Measurements from ENCODE around the gene NPRL2.

NPRL2 gene

GRCh38 chr3:50355829-50356552 is 5.4 kb upstream of the NPRL2 start:
- Histone ChIP-seq H2BK12ac (ENCODE audit: low read length in 2 of 2) (no peak overlapping the region), H3K9me3 (ENCODE audit: control insufficient read depth, low read length) (no peaks in the 10 kb centered on the region), H3K27me3 (ENCODE audit: control insufficient read depth in 1 of 2, insufficient read depth in 1 of 2, low read length in 2 of 2) (no peaks in the 10 kb centered on the region), H4K91ac (ENCODE audit: low read length) (no peak overlapping the region), H3K9ac (ENCODE audit: low read length) (peak overlapping the region; percentile 96), H3K23ac (ENCODE audit: low read length in 2 of 2) (no peak overlapping the region), H3K36me3 (ENCODE audit: control insufficient read depth in 1 of 2, insufficient read depth in 2 of 2, low read depth in 1 of 2, low read length in 2 of 2) (peaks cover 56 to 60% of the 10 kb centered on the region in 2 experiments), H3K4ac (ENCODE audit: low read depth in 1 of 2, low read length in 2 of 2) (no peak overlapping the region), H3K79me1 (replicated peaks; ENCODE audit: low read length, poor library complexity, severe bottlenecking) (peaks cover 26% of the 10 kb centered on the region), H2BK120ac (ENCODE audit: low read depth, low read length) (no peak overlapping the region), H2AFZ (ENCODE audit: low read depth, low read length) (no peak overlapping the region), H3K27ac (ENCODE audit: low read length, poor library complexity, severe bottlenecking) (no peak overlapping the region), H3K18ac (ENCODE audit: low read depth in 1 of 2, low read length in 2 of 2) (no peak overlapping the region), H3K14ac (ENCODE audit: low read length in 2 of 2) (no peak overlapping the region), H2AK5ac (ENCODE audit: low read length, severe bottlenecking) (no peak overlapping the region), H3K4me2 (ENCODE audit: low read length, poor library complexity, severe bottlenecking) (peak overlapping the region; percentile 93), H2BK5ac (ENCODE audit: low read depth, low read length, poor library complexity, severe bottlenecking) (no peak overlapping the region), H2BK15ac (ENCODE audit: low read depth, poor library complexity, severe bottlenecking) (no peak overlapping the region), H4K8ac (ENCODE audit: low read length) (no peak overlapping the region), H3K4me1 (ENCODE audit: control insufficient read depth, insufficient read depth, low read depth, low read length) (peaks cover 54% of the 10 kb centered on the region), H3K4me3 (ENCODE audit: insufficient read depth in 1 of 2, low read depth in 1 of 2, low read length in 2 of 2) (peak overlapping the region in 1 of 2 experiments; percentile 95)
- 81% methylated on average over 5 of the region's 5 CpGs for WGBS
- DNase-seq: no peak

GRCh38 chr3:50354850-50355249 is 4.3 kb upstream of the NPRL2 start:
- H3K23ac ChIP-seq (ENCODE audit: low read length in 2 of 2): no peak overlapping the region
- H2BK120ac ChIP-seq (ENCODE audit: low read depth, low read length): no peak overlapping the region
- H3K9ac ChIP-seq (ENCODE audit: low read length): no peak overlapping the region
- no peak overlapping the region for H2BK15ac ChIP-seq (ENCODE audit: low read depth, poor library complexity, severe bottlenecking)
- no peak overlapping the region for H2BK12ac ChIP-seq (ENCODE audit: low read length in 2 of 2)
- no peak overlapping the region for H4K8ac ChIP-seq (ENCODE audit: low read length)
- H2AK5ac ChIP-seq (ENCODE audit: low read length, severe bottlenecking): no peak overlapping the region
- no peak overlapping the region for H3K27ac ChIP-seq (ENCODE audit: low read length, poor library complexity, severe bottlenecking)
- H3K27me3 ChIP-seq (ENCODE audit: control insufficient read depth in 1 of 2, insufficient read depth in 1 of 2, low read length in 2 of 2): no peaks in the 10 kb centered on the region
- DNase-seq: no peak
- no peak overlapping the region for H2AFZ ChIP-seq (ENCODE audit: low read depth, low read length)
- H3K9me3 ChIP-seq (ENCODE audit: control insufficient read depth, low read length): no peaks in the 10 kb centered on the region
- H3K4me2 ChIP-seq (ENCODE audit: low read length, poor library complexity, severe bottlenecking): no peak overlapping the region
- no peak overlapping the region for H3K4me3 ChIP-seq (ENCODE audit: insufficient read depth in 1 of 2, low read depth in 1 of 2, low read length in 2 of 2)
- no peak overlapping the region for H2BK5ac ChIP-seq (ENCODE audit: low read depth, low read length, poor library complexity, severe bottlenecking)
- H3K14ac ChIP-seq (ENCODE audit: low read length in 2 of 2): no peak overlapping the region
- no peak overlapping the region for H4K91ac ChIP-seq (ENCODE audit: low read length)
- no peak overlapping the region for H3K4ac ChIP-seq (ENCODE audit: low read depth in 1 of 2, low read length in 2 of 2)
- peaks cover 56 to 60% of the 10 kb centered on the region in 2 experiments for H3K36me3 ChIP-seq (ENCODE audit: control insufficient read depth in 1 of 2, insufficient read depth in 2 of 2, low read depth in 1 of 2, low read length in 2 of 2)
- H3K18ac ChIP-seq (ENCODE audit: low read depth in 1 of 2, low read length in 2 of 2): no peak overlapping the region
- peaks cover 28% of the 10 kb centered on the region for H3K79me1 ChIP-seq (replicated peaks; ENCODE audit: low read length, poor library complexity, severe bottlenecking)
- peaks cover 61% of the 10 kb centered on the region for H3K4me1 ChIP-seq (ENCODE audit: control insufficient read depth, insufficient read depth, low read depth, low read length)
- WGBS: 98% methylated on average over 7 of the region's 7 CpGs

DNA sequence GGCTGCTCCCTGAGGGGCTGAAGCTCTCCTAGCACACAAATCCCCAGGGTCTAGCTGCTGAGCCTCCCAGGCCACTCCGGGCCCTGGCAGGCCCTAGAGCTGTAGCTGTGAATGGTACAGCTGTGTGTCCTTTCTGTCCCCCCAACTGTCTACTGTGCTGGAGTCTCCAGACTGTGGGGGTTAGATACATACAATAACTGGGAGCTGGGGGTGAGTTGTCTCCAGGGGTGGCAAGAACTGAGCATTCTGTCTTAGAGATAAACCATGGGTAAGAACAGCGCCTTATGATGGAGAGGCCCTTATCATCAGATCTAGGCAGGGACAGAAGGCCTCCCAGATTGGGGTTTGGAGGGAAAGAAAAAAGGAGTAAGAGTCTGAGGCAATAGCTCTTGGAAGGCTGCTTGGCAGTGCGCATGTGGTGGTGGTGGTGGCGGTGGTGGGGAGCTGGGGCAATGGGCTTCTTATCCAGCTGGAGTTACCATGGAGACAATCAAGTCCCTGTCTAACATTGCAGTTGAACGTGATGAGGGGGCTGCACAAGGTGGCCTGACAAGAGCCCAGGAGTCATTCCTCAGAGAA is 3.7 kb upstream of the NPRL2 start:
- H3K27ac ChIP-seq (ENCODE audit: low read length, poor library complexity, severe bottlenecking): no peak overlapping the region
- DNase-seq: no peak
- H2AK5ac ChIP-seq (ENCODE audit: low read length, severe bottlenecking): no peak overlapping the region
- H3K4ac ChIP-seq (ENCODE audit: low read depth in 1 of 2, low read length in 2 of 2): no peak overlapping the region
- H4K91ac ChIP-seq (ENCODE audit: low read length): no peak overlapping the region
- over 99% methylated on average over 5 of the region's 5 CpGs for WGBS
- H2AFZ ChIP-seq (ENCODE audit: low read depth, low read length): no peak overlapping the region
- peaks cover 64% of the 10 kb centered on the region for H3K4me1 ChIP-seq (ENCODE audit: control insufficient read depth, insufficient read depth, low read depth, low read length)
- peaks cover 34% of the 10 kb centered on the region for H3K79me1 ChIP-seq (replicated peaks; ENCODE audit: low read length, poor library complexity, severe bottlenecking)
- no peak overlapping the region for H3K18ac ChIP-seq (ENCODE audit: low read depth in 1 of 2, low read length in 2 of 2)
- H2BK120ac ChIP-seq (ENCODE audit: low read depth, low read length): no peak overlapping the region
- no peak overlapping the region for H3K9ac ChIP-seq (ENCODE audit: low read length)
- H3K36me3 ChIP-seq (ENCODE audit: control insufficient read depth in 1 of 2, insufficient read depth in 2 of 2, low read depth in 1 of 2, low read length in 2 of 2): peaks cover 57 to 60% of the 10 kb centered on the region in 2 experiments
- H3K4me3 ChIP-seq (ENCODE audit: insufficient read depth in 1 of 2, low read depth in 1 of 2, low read length in 2 of 2): no peak overlapping the region
- H3K4me2 ChIP-seq (ENCODE audit: low read length, poor library complexity, severe bottlenecking): no peak overlapping the region
- H4K8ac ChIP-seq (ENCODE audit: low read length): no peak overlapping the region
- H3K9me3 ChIP-seq (ENCODE audit: control insufficient read depth, low read length): no peaks in the 10 kb centered on the region
- H3K27me3 ChIP-seq (ENCODE audit: control insufficient read depth in 1 of 2, insufficient read depth in 1 of 2, low read length in 2 of 2): no peaks in the 10 kb centered on the region
- no peak overlapping the region for H3K14ac ChIP-seq (ENCODE audit: low read length in 2 of 2)
- no peak overlapping the region for H2BK15ac ChIP-seq (ENCODE audit: low read depth, poor library complexity, severe bottlenecking)
- H2BK12ac ChIP-seq (ENCODE audit: low read length in 2 of 2): no peak overlapping the region
- H2BK5ac ChIP-seq (ENCODE audit: low read depth, low read length, poor library complexity, severe bottlenecking): no peak overlapping the region
- no peak overlapping the region for H3K23ac ChIP-seq (ENCODE audit: low read length in 2 of 2)

- 98% methylated on average over 12 of the region's 12 CpGs for WGBS
- no peak overlapping the region for H2AFZ ChIP-seq (ENCODE audit: low read depth, low read length)
- H2AK5ac ChIP-seq (ENCODE audit: low read length, severe bottlenecking): no peak overlapping the region
- no peak overlapping the region for H3K23ac ChIP-seq (ENCODE audit: low read length in 2 of 2)
- DNase-seq: no peak
- H3K14ac ChIP-seq (ENCODE audit: low read length in 2 of 2): no peak overlapping the region
- H3K4ac ChIP-seq (ENCODE audit: low read depth in 1 of 2, low read length in 2 of 2): no peak overlapping the region
- no peak overlapping the region for H3K4me3 ChIP-seq (ENCODE audit: insufficient read depth in 1 of 2, low read depth in 1 of 2, low read length in 2 of 2)
- H3K79me1 ChIP-seq (replicated peaks; ENCODE audit: low read length, poor library complexity, severe bottlenecking): peaks cover 38% of the 10 kb centered on the region
- peak overlapping the region; percentile 61 for H3K9ac ChIP-seq (ENCODE audit: low read length)
- H2BK15ac ChIP-seq (ENCODE audit: low read depth, poor library complexity, severe bottlenecking): no peak overlapping the region
- peaks cover 62 to 65% of the 10 kb centered on the region in 2 experiments for H3K36me3 ChIP-seq (ENCODE audit: control insufficient read depth in 1 of 2, insufficient read depth in 2 of 2, low read depth in 1 of 2, low read length in 2 of 2)
- H4K91ac ChIP-seq (ENCODE audit: low read length): no peak overlapping the region
- H3K4me2 ChIP-seq (ENCODE audit: low read length, poor library complexity, severe bottlenecking): no peak overlapping the region
- no peak overlapping the region for H3K18ac ChIP-seq (ENCODE audit: low read depth in 1 of 2, low read length in 2 of 2)
- H2BK5ac ChIP-seq (ENCODE audit: low read depth, low read length, poor library complexity, severe bottlenecking): no peak overlapping the region
- H4K8ac ChIP-seq (ENCODE audit: low read length): no peak overlapping the region
- no peak overlapping the region for H2BK120ac ChIP-seq (ENCODE audit: low read depth, low read length)
- no peak overlapping the region for H3K27ac ChIP-seq (ENCODE audit: low read length, poor library complexity, severe bottlenecking)
- peaks cover 61% of the 10 kb centered on the region for H3K4me1 ChIP-seq (ENCODE audit: control insufficient read depth, insufficient read depth, low read depth, low read length)
- no peaks in the 10 kb centered on the region for H3K9me3 ChIP-seq (ENCODE audit: control insufficient read depth, low read length)
- H3K27me3 ChIP-seq (ENCODE audit: control insufficient read depth in 1 of 2, insufficient read depth in 1 of 2, low read length in 2 of 2): no peaks in the 10 kb centered on the region
- no peak overlapping the region for H2BK12ac ChIP-seq (ENCODE audit: low read length in 2 of 2)
Measured at GRCh38 chr3:50353245-50354004, 2.9 kb upstream of the NPRL2 start.
